ENCODE measurements around the gene POLR2C.

The POLR2C gene

DNA sequence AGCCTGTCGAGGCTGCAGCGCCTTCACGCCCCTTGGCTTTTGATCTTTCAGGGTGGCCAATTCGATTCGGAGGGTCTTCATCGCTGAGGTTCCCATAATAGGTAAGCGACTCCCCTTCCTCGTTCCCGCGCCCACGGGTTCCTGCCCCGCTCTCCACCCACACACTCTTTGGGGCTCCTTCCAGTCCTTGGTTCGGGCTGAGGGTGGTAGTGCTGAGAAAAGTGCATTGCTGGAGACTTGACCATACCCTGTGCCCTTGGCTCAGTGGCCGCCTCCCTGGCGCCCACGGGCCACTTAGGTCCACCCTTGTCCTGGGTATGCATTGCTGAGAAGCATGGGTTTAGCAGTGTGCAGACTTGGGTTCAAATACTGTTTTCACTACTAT is 491 bp downstream of the POLR2C start:
- no peak for TF ChIP-seq CTCF (IDR thresholded peaks at IDR 0.05; ENCODE audit: insufficient read depth, low read length, missing control alignments)

GRCh38 chr16:57464523-57464922 is 2.0 kb downstream of the POLR2C start:
- ChIA-PET CTCF (interaction anchor here (1.1 to 10.8 kb wide), 5 partner anchors 11 to 54 kb away, joined by 3 to 161 read pairs (median 40); partner anchors contain the start of genes CIAPIN1 and COQ9), POLR2A (interaction anchor here (1.1 kb wide), 1 partner anchor 17 kb away, joined by 4 read pairs; the partner anchor contains the start of genes CIAPIN1 and COQ9)
- TF ChIP-seq CTCF (IDR thresholded peaks at IDR 0.05; ENCODE audit: insufficient read depth, low read length, missing control alignments): no peak
- no peak for DNase-seq (ENCODE audit: low read depth, low spot score)
- H3K4me3 ChIP-seq (ENCODE audit: low read depth, low read length): no peak overlapping the region

More for the DNA sequence above, 491 bp downstream of the POLR2C start:
- POLR2A ChIA-PET: interaction anchor here (1.0 to 1.6 kb wide), 6 partner anchors 8 to 57 kb away, joined by 3 to 13 read pairs (median 4); partner anchors contain the start of genes CIAPIN1 and COQ9
- peak overlapping the region; percentile 69 for H3K4me3 ChIP-seq (ENCODE audit: low read depth, low read length)
- no peak for DNase-seq (ENCODE audit: low read depth, low spot score)
- CTCF ChIA-PET: interaction anchor here (0.6 to 10.8 kb wide), 26 partner anchors 13 to 272 kb away, joined by 3 to 161 read pairs (median 6); partner anchors contain the start of genes CIAPIN1, COQ9 and DOK4

- CTCF ChIA-PET: interaction anchor here (5.3 kb wide), 1 partner anchor 51 kb away, joined by 40 read pairs; no protein-coding TSS in a partner anchor
- POLR2A ChIA-PET: no interaction called here
- H3K4me3 ChIP-seq (ENCODE audit: low read depth, low read length): no peak overlapping the region
- DNase-seq (ENCODE audit: low read depth, low spot score): no peak
- no peak for TF ChIP-seq CTCF (IDR thresholded peaks at IDR 0.05; ENCODE audit: insufficient read depth, low read length, missing control alignments)
Observed at GRCh38 chr16:57468346-57468745, 5.9 kb downstream of the POLR2C start.

DNA sequence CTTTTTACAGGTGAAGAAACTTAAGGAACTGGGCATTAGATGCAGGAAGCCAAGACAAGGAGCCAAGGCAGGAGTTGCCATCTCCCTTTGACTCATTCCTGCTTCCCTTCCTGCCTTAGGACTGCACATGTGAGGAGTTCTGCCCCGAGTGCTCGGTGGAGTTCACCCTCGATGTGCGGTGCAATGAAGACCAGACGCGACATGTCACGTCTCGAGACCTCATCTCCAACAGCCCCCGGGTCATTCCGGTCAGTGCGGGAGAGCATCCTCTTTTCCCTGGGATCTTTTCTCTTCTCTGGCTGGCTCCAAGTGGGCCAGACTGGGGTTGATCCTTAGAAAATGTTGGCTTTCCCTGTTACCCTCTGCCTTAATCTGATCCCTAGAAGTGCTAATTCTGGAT is 6.6 kb downstream of the POLR2C start:
- ChIA-PET POLR2A (no interaction called here), CTCF (no interaction called here)
- H3K4me3 ChIP-seq (ENCODE audit: low read depth, low read length): no peak overlapping the region
- no peak for TF ChIP-seq CTCF (IDR thresholded peaks at IDR 0.05; ENCODE audit: insufficient read depth, low read length, missing control alignments)
- DNase-seq (ENCODE audit: low read depth, low spot score): no peak

DNA sequence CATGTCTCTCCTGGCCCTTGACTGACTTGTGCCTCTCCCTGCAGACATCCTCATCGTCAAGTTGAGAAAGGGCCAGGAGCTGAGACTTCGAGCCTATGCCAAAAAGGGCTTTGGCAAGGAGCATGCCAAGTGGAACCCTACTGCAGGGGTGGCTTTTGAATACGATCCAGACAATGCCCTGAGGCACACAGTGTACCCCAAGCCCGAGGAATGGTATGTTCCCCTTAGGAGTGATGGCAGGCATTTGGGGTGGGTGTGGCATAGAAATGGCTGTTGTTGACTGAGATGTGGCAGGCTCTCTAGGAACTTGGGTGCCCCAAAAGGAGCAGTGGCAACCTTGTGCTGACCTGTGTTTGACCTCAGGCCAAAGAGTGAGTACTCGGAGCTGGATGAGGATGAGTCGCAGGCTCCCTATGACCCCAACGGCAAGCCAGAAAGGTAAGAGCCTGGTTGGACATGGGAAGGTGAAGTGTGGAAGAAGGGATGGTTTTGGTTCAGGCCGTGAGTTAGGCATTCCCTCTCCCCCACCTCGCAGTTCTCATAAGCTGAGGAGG is 7.5 kb downstream of the POLR2C start:
- no peak for DNase-seq (ENCODE audit: low read depth, low spot score)
- CTCF ChIA-PET: interaction anchor here (13.2 kb wide), 1 partner anchor 8 kb away, joined by 161 read pairs; the partner anchor contains the start of gene POLR2C
- POLR2A ChIA-PET: no interaction called here
- no peak overlapping the region for H3K4me3 ChIP-seq (ENCODE audit: low read depth, low read length)
- no peak for TF ChIP-seq CTCF (IDR thresholded peaks at IDR 0.05; ENCODE audit: insufficient read depth, low read length, missing control alignments)

GRCh38 chr16:57470711-57471110 is 8.2 kb downstream of the POLR2C start:
- H3K4me3 ChIP-seq (ENCODE audit: low read depth, low read length): no peak overlapping the region
- POLR2A ChIA-PET: interaction anchor here (1.6 kb wide), 1 partner anchor 8 kb away, joined by 5 read pairs; the partner anchor contains the start of gene POLR2C
- CTCF ChIA-PET: interaction anchor here (2.0 to 13.2 kb wide), 2 partner anchors 9 to 50 kb away, joined by 6 to 161 read pairs; partner anchors contain the start of gene POLR2C
- no peak for TF ChIP-seq CTCF (IDR thresholded peaks at IDR 0.05; ENCODE audit: insufficient read depth, low read length, missing control alignments)
- no peak for DNase-seq (ENCODE audit: low read depth, low spot score)

All from AG04449 (cell line).